CD4-positive, alpha-beta T cell treated with Interleukin-6 at 100 ng/mL for 8 hours (primary cell): ENCODE measurements around the gene UGT1A9.
"Not testable (repeated sequence)": the region's sequence is repeated elsewhere in the genome, so short reads cannot be mapped to it uniquely, and the experiment has no call there.

Experiments
- DNase-seq: peaks from one replicate; pipeline ENCODE4 v3.0.0-alpha.2; 2020; ENCODE audit warnings: mixed read lengths, low spot score

The UGT1A9 gene

DNA sequence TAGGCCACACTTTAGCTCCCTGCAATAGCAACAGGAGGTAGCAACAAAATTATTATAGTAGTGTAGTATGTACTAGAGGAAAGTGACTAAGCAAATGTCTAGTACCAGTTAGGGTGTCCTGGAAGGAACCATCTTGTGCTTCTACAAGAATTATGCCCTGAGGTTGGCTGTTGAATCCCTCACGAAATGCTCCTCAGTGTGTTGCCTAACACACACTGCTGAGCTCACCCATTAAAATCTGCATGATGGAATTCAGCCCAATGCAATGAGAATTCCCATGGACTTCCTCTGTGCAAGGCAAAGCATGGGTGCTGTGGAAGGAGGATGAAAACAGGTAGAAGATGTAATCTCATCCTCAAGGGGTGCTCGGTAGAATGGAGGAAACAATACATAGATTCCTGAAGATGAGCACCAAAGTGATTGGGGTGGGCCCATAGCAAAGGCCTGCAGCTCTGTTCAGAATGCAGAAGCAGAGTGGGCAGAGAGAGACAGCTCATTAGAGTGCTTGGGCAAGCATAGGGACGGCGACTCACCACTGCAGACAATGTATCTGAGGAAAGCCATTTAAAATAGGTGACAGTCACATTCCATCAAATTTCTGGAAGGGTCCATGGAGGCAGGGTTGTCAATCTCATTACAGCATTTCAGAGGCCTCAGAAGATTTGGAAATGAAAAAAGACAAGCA lies 8.8 kb downstream of the UGT1A9 start:
- no peak for DNase-seq

- DNase-seq, result no peak
Observed at GRCh38 chr2:233681521-233682099, 9.9 kb downstream of the UGT1A9 start, which contains the start of gene UGT1A7. UGT1A7 (plus strand) TSS chr2:233681901; CDS start chr2:233681938, 37 bp downstream.

GRCh38 chr2:233684640-233685039 lies 12.9 kb downstream of the UGT1A9 start:
- DNase-seq, result no peak

- no peak for DNase-seq
Observed at GRCh38 chr2:233686928-233687327, 15.2 kb downstream of the UGT1A9 start.

GRCh38 chr2:233688341-233688740 lies 16.6 kb downstream of the UGT1A9 start:
- DNase-seq, result no peak

GRCh38 chr2:233689031-233689430 lies 17.3 kb downstream of the UGT1A9 start:
- DNase-seq, result no peak

DNA sequence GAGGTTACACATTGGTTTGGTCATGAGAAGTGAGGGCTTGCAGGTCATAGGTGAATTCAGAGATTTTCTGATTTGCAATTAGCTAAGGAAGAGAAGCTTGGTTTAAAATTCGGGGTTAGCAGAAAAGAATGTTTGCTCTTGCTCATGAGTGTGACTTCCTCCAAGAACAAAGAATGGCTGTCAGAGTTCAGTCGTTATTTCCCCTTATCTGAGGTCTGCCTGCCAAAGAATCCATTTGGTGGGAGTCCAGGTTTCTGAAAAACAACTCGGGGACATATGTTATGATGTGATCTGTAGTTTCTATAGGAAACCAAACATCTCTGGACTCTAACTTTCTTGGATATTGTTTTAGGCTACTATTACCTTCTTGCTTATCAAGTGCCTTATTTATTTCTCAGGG lies 17.8 kb downstream of the UGT1A9 start:
- no peak for DNase-seq

- no peak for DNase-seq
Observed at GRCh38 chr2:233690444-233690843, 18.7 kb downstream of the UGT1A9 start.

DNA sequence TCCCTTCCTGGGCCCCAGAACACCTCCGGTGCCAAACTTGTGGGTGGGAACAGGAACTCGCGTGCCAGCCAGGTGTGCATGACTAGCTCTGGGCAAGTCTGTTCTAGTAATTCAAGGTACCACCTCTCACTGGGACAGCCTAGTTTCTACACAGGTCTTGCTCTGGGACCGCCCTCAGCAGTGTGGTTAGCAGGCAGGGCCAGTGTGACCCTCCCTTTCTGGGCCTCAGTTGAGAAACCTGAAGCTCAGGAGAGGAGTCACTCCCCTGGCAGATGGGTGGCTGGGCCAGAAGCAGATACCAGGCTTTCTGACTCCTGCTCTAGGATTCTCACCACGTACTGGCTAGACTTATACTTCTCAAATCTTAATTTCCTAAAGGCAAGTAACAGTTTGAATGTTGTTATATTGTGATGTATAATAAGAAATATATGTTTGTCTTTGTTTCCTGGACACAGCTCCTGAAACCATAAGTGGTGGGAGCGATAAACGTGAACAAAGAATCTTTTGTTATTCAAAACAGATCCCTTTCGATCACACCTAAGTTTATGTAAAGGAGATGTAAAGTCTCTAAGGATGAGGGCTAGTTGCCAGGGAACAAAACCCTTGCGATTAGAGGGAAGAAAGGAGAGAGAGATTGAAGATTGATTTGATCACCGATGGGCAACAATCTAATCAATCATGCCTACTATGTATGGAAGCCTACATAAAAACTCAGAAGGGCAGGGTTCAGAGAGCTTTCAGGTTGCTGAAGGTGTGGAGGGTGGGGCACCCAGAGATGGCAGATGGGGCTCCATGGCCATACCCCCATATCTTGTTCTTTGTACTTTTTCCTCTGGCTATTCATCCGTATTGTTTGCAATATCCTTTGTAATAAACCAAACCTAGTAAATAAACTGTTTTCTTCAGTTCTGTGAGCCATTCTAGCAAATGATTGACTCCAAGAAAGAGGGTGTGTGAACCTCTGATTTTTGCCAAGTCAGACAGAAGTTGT lies 20.0 kb downstream of the UGT1A9 start:
- no peak for DNase-seq

DNA sequence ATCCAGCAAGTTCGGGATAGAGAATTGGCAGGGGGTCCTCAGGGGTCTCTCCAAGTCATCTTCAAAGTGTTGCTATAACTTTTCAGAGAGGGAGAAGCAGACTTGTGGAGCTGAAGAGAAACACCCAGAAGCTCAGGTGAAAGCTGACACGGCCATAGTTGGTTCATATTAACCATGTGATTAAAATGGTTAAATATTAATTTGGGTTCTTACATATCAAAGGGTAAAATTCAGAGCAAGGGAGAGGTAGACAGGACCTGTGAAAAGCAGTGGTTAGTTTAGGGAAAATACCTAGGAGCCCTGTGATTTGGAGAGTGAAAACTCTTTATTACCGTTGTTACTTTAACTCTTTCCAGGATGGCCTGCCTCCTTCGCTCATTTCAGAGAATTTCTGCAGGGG lies 20.9 kb downstream of the UGT1A9 start, which contains the start of gene UGT1A6:
Gene UGT1A6, plus strand, starts transcription at position 243 of the 400 bp plus-strand sequence. Its CDS starts 115 bp downstream, at position 358.
- DNase-seq, result no peak

GRCh38 chr2:233693963-233694362 lies 22.3 kb downstream of the UGT1A9 start:
- DNase-seq, result no peak

DNA sequence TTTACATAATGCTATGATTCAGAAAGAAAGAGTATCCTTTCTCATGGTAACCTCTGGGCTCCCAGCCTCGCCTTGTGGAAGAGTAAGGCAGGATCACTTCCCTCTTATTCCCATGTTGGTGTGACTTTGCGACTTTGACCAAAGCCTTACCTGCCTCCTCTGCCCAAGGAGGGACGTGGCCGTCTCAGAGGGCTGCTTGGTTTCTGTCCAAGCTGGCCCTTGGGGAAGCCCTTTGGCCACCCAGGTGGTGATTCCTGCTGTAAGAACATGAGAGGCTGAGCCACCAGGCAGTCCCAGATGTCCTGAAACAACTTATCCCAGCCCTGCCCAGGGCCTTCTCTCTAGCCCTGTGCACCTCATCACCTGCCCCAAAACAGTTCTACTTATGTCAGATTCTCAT lies 27.0 kb downstream of the UGT1A9 start:
- no peak for DNase-seq

GRCh38 chr2:233699424-233700027 lies 27.8 kb downstream of the UGT1A9 start:
- no peak for DNase-seq

GRCh38 chr2:233700028-233700635 lies 28.4 kb downstream of the UGT1A9 start:
- no peak for DNase-seq

GRCh38 chr2:233700842-233701241 lies 29.1 kb downstream of the UGT1A9 start:
- DNase-seq, result not testable (repeated sequence)

DNA sequence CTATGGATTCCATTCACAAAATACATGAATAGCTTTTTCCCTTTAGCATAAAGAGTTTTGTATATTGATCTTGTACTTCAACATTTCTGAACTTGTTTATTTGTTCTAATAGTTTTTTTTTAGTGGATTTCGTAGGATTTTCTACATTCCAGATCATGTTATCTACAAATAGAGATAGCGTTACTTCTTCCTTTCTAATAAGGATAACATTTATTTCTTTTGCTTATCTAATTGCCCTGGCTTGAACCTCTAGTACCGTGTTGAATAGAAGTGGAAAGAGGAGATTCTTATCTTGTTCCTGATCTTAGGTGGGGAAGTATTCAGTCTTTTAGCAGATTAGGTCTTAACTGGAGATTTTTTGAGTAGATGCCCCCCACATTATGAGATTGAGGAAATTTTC lies 30.5 kb downstream of the UGT1A9 start:
- no peak for DNase-seq

DNA sequence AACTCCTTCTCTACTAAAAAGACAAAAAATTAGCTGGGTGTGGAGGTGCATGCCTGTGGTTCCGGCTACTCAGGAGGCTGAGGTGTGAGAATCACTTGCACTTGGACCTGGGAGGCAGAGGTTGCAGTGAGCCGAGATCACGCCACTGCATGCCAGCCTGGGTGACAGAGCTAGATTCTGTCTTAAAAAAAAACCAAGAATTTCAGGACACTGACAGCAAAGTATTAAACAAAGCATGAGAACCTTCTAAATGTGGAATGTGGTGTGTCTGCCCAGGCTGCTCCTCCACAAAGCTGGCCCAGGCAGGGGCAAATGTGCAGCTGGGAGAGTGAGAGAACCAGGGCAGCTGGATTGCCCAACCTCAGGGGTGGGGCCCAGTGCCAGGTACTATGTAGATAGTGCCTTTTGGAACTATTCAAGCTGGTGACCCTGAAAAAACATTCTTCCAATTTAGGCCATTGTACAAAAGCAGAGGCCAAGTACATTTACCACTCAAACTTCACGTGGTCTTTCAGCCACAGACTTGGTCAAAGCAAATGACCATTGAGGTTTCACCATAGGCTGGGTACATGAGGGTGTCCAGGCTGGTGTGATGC lies 34.3 kb downstream of the UGT1A9 start:
- no peak for DNase-seq

DNA sequence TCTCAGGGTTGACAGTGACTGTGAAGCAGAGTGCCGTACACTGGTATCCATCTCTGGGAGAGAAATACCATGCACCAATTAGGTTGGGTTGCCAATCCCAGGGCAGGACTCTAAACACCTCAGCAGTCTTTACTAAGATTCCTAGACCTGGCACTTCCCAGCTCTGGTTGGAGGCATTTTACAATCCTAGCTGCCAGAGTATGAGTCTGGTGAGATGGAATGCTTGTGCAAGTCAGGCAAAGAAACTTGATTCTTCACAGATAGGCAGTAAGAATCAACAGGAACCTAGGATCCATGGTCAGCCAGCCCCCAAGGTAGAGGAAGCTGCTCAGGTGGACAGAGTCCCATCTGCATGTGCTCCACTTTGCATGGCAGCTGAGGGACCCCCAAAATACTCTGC lies 35.0 kb downstream of the UGT1A9 start:
- no peak for DNase-seq

DNA sequence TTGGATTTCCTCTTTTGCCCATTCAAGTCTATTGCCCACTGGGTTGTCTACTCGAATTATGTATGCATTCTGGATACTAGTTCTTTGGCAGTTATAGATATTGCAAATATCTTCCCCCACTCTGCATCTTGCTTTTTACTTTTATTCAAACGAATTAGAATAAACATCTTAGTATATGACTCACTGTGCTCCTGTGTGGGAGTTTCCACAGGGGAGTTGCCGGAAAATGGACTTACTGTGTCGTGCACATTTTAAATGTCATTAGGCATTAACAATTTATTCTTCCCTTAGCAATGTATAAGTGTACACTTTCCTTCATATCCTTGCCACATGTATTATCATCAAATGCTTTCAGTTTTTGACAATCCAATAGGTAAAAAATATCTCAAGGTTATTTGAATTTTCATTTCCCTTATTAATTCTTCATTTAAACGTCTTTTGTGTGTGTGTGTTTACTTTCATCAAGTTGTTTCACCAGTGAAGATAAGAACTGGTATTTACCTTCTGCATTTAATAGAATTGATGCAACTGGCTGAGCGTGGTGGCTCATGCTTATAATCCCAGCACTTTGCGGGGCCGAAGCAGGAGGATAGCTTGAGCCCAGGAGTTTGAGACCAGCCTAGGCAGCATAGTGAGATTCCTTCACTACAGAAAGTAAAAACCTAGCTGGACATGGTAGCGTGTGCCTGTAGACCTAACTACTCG lies 36.4 kb downstream of the UGT1A9 start:
- no peak for DNase-seq

GRCh38 chr2:233708942-233709341 lies 37.2 kb downstream of the UGT1A9 start:
- DNase-seq, result no peak
